HEK293T (cell line): ENCODE data around the gene CNIH3.
"Not testable (repeated sequence)": the region's sequence is repeated elsewhere in the genome, so short reads cannot be mapped to it uniquely, and the experiment has no call there.

Experiments used
- CTCF ChIA-PET: fragments of 350-600 bp; formaldehyde crosslinking; extraction: SDS; loops from one replicate; lab custom pipeline; 2021; ENCODE audit warnings: antibody characterized with exemption, inconsistent platforms; lab: Yijun Ruan, JAX
- POLR2A ChIA-PET: fragments of 350-600 bp; formaldehyde crosslinking; extraction: SDS; loops from one replicate; lab custom pipeline; 2020; ENCODE audit warnings: antibody characterized with exemption, inconsistent platforms; lab: Yijun Ruan, JAX
- DNase-seq: peaks from one replicate; pipeline ENCODE4 v3.0.0; 2012; ENCODE audit warnings: mixed read lengths; ENCODE audit errors: extremely low spot score
- ARNT ChIP-seq: fragments of 450-650 bp; IDR thresholded peaks from 2 replicates; pipeline ENCODE4 v1.6.1; 2017; ENCODE audit warnings: mild to moderate bottlenecking
- BHLHE40 ChIP-seq: fragments of 450-650 bp; IDR thresholded peaks from 2 replicates; pipeline ENCODE4 v1.6.1; 2016; ENCODE audit warnings: mild to moderate bottlenecking, moderate library complexity, borderline replicate concordance
- CTBP1 ChIP-seq: fragments of 450-650 bp; IDR thresholded peaks from 2 replicates; pipeline ENCODE4 v1.6.1; 2016; ENCODE audit warnings: borderline replicate concordance
- ELF4 ChIP-seq: fragments of 450-650 bp; IDR thresholded peaks from 2 replicates; pipeline ENCODE4 v1.6.1; 2017; ENCODE audit warnings: antibody characterized with exemption
- FOXA1 ChIP-seq: fragments of 450-650 bp; IDR thresholded peaks from 2 replicates; pipeline ENCODE4 v1.6.1; 2016; ENCODE audit warnings: mild to moderate bottlenecking
- FOXK2 ChIP-seq: fragments of 450-650 bp; IDR thresholded peaks from 2 replicates; pipeline ENCODE4 v1.6.1; 2016; ENCODE audit warnings: mild to moderate bottlenecking
- FOXM1 ChIP-seq: fragments of 450-650 bp; IDR thresholded peaks from 2 replicates; pipeline ENCODE4 v1.6.1; 2017; ENCODE audit warnings: mild to moderate bottlenecking, borderline replicate concordance
- HDGF ChIP-seq: fragments of 450-650 bp; IDR thresholded peaks from 2 replicates; pipeline ENCODE4 v1.6.1; 2017; ENCODE audit warnings: antibody characterized with exemption, borderline replicate concordance
- L3MBTL2 ChIP-seq: fragments of 450-650 bp; conservative IDR thresholded peaks from 2 replicates; pipeline ENCODE4 v1.6.1; 2016; ENCODE audit warnings: mild to moderate bottlenecking
- LEF1 ChIP-seq: fragments of 450-650 bp; IDR thresholded peaks from 2 replicates; pipeline ENCODE4 v1.6.1; 2017; ENCODE audit warnings: mild to moderate bottlenecking, borderline replicate concordance
- NFRKB ChIP-seq: fragments of 450-650 bp; IDR thresholded peaks from 2 replicates; pipeline ENCODE4 v1.6.1; 2016; ENCODE audit warnings: mild to moderate bottlenecking, moderate library complexity
- PKNOX1 ChIP-seq: fragments of 450-650 bp; IDR thresholded peaks from 2 replicates; pipeline ENCODE4 v1.6.1; 2016
- SP1 ChIP-seq: fragments of 450-650 bp; IDR thresholded peaks from 2 replicates; pipeline ENCODE4 v1.6.1; 2017
- SUZ12 ChIP-seq: fragments of 450-650 bp; IDR thresholded peaks from 2 replicates; pipeline ENCODE4 v1.6.1; 2016; ENCODE audit warnings: mild to moderate bottlenecking
- TARDBP ChIP-seq: fragments of 450-650 bp; IDR thresholded peaks from 2 replicates; pipeline ENCODE4 v1.6.1; 2016
- ZNF384 ChIP-seq: fragments of 450-650 bp; IDR thresholded peaks from 2 replicates; pipeline ENCODE4 v1.6.1; 2016

Gene CNIH3

DNA sequence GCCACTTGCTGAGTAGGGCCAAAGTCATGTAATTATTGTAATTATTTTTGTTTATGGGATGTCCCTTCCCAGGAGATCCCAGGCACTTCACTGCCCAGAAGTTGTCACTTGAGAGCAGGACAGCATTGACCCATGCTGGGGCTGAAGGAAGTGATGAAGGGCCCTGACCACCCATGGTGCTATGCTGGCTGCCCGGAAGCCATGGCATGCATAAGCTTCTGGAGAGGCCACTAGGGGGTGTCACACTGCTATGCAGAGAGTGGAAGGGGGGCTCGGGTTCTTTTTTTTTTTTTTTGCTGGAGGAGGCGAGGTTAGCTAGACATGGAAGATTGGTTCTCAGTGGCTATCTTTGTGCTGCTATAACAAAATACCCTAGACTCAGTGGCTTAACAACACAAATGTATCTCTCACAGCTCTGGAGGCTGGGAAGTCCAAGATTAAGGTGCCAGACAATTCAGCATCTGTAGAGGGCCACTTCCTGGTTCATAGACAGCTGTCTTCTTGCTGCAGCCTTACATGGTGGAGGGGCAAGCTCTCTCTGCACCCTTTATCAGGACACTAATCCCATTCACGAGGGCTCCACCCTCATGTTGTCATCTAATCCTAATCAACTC, 84.9 kb downstream of the CNIH3 start:
- POLR2A ChIA-PET: no interaction called here
- peak; percentile 82 for DNase-seq
- CTCF ChIA-PET: interaction anchor here (0.6 to 2.2 kb wide), 11 partner anchors 18 to 222 kb away, joined by 3 to 29 read pairs (median 4); no protein-coding TSS in a partner anchor
- TF ChIP-seq ZNF384 (peak; percentile 99), SP1 (no peak)

DNA sequence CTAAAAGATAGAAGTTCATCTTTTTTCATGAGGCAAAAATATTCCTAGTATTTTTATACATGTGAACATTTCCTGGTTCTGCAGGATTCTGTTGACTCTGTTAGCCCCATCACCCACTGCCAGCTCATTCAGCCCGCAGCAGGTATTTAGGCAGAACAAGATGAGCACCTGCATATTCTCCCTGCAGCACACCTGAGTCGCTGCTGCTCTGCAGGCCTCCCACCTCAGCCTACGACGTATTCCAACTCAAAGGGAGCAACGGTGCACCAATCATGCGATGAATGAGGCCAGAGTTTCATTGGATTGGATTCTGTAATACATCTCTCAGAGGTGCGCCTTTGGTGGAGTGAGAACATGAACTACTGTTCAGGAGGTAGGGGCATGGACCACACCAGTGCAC, 87.6 kb downstream of the CNIH3 start:
- POLR2A ChIA-PET: interaction anchor here (1.5 kb wide), 1 partner anchor 9 kb away, joined by 3 read pairs; no protein-coding TSS in a partner anchor
- no peak for TF ChIP-seq ELF4
- TF ChIP-seq FOXA1: no peak
- no peak for TF ChIP-seq HDGF
- no peak for TF ChIP-seq NFRKB
- TF ChIP-seq TARDBP: no peak
- no peak for TF ChIP-seq L3MBTL2
- TF ChIP-seq CTBP1: no peak
- no peak for TF ChIP-seq FOXK2
- no peak for TF ChIP-seq SP1
- no peak for TF ChIP-seq FOXM1
- TF ChIP-seq ZNF384: no peak
- no peak for TF ChIP-seq SUZ12
- no peak for TF ChIP-seq BHLHE40
- no peak for TF ChIP-seq ARNT
- TF ChIP-seq PKNOX1: no peak
- TF ChIP-seq LEF1: no peak
- CTCF ChIA-PET: interaction anchor here (0.7 kb wide), 1 partner anchor 148 kb away, joined by 6 read pairs; no protein-coding TSS in a partner anchor

DNA sequence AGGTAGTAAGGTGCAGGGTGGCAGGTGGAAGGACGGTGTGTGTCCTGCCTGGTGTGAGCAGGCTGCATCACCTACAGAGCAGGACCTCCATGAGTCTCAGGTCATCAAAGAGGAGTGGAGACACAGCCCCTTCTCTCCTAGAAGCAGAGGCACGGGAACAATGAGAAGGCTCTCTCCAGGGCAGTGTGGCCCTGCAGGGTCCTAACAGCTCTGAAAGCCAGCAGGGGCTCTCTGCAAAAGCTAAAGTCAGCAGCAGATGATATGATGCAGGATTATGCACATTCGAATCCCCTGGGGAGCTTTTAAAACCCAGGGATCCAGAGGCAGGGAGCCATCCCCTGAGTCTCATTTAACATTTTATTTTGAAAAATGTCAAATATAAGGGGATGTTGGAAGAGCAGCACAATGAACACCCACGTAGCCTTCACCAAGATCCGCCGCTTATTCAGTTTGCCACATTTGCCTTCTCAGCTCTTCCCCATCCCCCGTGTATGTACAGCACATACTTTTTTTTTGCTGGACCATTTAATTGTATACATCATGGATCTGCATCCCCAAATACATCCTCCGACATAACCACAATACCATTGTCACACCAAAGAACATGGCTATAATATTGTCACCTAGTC, 88.1 kb downstream of the CNIH3 start:
- ChIA-PET CTCF (interaction anchor here (0.7 kb wide), 1 partner anchor 148 kb away, joined by 6 read pairs; no protein-coding TSS in a partner anchor), POLR2A (no interaction called here)
- DNase-seq: no peak
- TF ChIP-seq ELF4: no peak
- no peak for TF ChIP-seq ARNT
- TF ChIP-seq FOXA1: no peak
- TF ChIP-seq FOXK2: no peak
- TF ChIP-seq ZNF384: no peak
- no peak for TF ChIP-seq HDGF
- no peak for TF ChIP-seq FOXM1
- no peak for TF ChIP-seq SP1
- no peak for TF ChIP-seq PKNOX1
- TF ChIP-seq BHLHE40: no peak

More for the DNA sequence above, 87.6 kb downstream of the CNIH3 start:
- no peak for DNase-seq

GRCh38 chr1:224705578-224705977, 89.5 kb downstream of the CNIH3 start:
- DNase-seq: no peak
- ChIA-PET POLR2A (no interaction called here), CTCF (no interaction called here)
- no peak for TF ChIP-seq ELF4
- no peak for TF ChIP-seq SUZ12
- no peak for TF ChIP-seq FOXK2
- no peak for TF ChIP-seq FOXM1
- TF ChIP-seq BHLHE40: no peak
- no peak for TF ChIP-seq ARNT
- TF ChIP-seq LEF1: no peak
- no peak for TF ChIP-seq NFRKB
- TF ChIP-seq FOXA1: no peak
- no peak for TF ChIP-seq PKNOX1

GRCh38 chr1:224707843-224708725, 92.0 kb downstream of the CNIH3 start:
- TF ChIP-seq LEF1: no peak
- TF ChIP-seq NFRKB: no peak
- TF ChIP-seq SUZ12: no peak
- no peak for TF ChIP-seq FOXK2
- no peak for TF ChIP-seq FOXA1
- no peak for DNase-seq
- ChIA-PET POLR2A (no interaction called here), CTCF (interaction anchor here (0.9 kb wide), 1 partner anchor 194 kb away, joined by 3 read pairs; no protein-coding TSS in a partner anchor)

DNA sequence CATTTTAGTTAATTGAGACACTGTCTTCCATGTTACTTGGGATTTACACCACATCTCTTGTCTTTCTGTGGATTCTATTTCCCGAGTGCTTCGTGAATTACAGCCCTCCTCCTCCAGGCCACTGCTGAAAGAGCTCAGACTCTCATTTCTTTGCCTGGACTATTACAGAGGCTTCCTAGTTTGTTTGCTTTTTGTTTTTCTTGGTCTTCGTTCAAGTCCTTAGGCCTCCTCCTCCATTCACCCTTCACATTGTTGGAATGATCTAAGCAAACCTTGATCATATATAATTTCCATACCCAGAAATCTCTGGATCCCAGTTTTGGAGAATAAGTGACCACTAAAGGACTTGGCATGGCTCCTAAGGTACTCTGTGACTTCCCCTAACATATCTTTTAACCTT, 94.1 kb downstream of the CNIH3 start:
- TF ChIP-seq TARDBP (no peak), NFRKB (no peak)
- no peak for DNase-seq
- ChIA-PET POLR2A (no interaction called here), CTCF (no interaction called here)

- DNase-seq, CTCF ChIA-PET, POLR2A ChIA-PET: not testable (repeated sequence)
Observed at GRCh38 chr1:224711231-224711756, 95.2 kb downstream of the CNIH3 start.
